Right lobe of liver (tissue), 4 donors: ENCODE measurements around the gene CST9.

Experiments
- POLR2A ChIP-seq: fragments of 450-650 bp; IDR thresholded peaks from one replicate; pipeline ENCODE4 v1.6.1; 2017; ENCODE audit warnings: antibody characterized with exemption, mild to moderate bottlenecking
- TF ChIP-seq, protein P1 (sequence below), 4 donors: fragments of 200-600 bp in 3 of 4; fragments of 450-650 bp in 1 of 4; IDR thresholded peaks; one replicate each; pipeline versions ENCODE4 v1.5.1 to v1.8.0; 2016 to 2022; ENCODE audit warnings: antibody characterized with exemption in 4 of 4, mild to moderate bottlenecking in 2 of 4
- donor health status: DM: no; HTN: no; CAD: no.
- donor health status: DM: no; HTN: no; CAD: no.
- donor health status: DM: no; HTN: yes; CAD: no.

DNA sequence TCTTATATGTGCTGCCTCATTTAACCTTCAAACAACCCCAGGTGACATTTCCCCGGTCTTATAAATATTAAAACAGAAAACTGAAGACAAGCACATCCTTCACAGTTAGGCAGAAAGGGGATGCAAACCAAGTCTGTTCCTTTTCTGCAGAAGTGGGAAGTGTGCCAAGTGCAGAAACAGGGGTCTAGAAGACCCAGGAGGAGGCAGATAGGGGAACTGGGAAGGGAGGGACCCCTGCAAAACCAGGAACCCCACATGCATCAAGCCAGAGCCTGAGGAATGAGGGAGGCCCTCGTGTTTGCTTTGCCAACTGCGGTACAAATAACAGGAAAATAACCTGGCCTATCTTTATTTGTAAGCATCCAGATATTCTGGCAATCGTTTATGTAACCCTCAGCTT is 49.0 kb upstream of the CST9 start:
- TF ChIP-seq, protein P1, sequence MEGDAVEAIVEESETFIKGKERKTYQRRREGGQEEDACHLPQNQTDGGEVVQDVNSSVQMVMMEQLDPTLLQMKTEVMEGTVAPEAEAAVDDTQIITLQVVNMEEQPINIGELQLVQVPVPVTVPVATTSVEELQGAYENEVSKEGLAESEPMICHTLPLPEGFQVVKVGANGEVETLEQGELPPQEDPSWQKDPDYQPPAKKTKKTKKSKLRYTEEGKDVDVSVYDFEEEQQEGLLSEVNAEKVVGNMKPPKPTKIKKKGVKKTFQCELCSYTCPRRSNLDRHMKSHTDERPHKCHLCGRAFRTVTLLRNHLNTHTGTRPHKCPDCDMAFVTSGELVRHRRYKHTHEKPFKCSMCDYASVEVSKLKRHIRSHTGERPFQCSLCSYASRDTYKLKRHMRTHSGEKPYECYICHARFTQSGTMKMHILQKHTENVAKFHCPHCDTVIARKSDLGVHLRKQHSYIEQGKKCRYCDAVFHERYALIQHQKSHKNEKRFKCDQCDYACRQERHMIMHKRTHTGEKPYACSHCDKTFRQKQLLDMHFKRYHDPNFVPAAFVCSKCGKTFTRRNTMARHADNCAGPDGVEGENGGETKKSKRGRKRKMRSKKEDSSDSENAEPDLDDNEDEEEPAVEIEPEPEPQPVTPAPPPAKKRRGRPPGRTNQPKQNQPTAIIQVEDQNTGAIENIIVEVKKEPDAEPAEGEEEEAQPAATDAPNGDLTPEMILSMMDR (IDR thresholded peaks at IDR 0.05), result no peak
- TF ChIP-seq POLR2A, result no peak
